A673 (cell line): ENCODE data around the gene AVPR2.

ENCODE experiments used
- EZH2 ChIP-seq: fragments of 200-600 bp; sonication (generic); IDR thresholded peaks from 2 replicates; pipeline ENCODE4 v1.6.1; 2017; ENCODE audit warnings: borderline replicate concordance, low read depth, mild to moderate bottlenecking, mixed read lengths, antibody characterized with exemption, low read length; ENCODE audit not compliant: poor library complexity, severe bottlenecking
- TF ChIP-seq, protein P1 (sequence below): fragments of 300-800, 200-600 bp; sonication (generic); conservative IDR thresholded peaks from 2 replicates; pipeline ENCODE4 v1.5.1; 2017; ENCODE audit warnings: low read depth, mild to moderate bottlenecking, antibody characterized with exemption, low read length, moderate library complexity, mixed read lengths

DNA sequence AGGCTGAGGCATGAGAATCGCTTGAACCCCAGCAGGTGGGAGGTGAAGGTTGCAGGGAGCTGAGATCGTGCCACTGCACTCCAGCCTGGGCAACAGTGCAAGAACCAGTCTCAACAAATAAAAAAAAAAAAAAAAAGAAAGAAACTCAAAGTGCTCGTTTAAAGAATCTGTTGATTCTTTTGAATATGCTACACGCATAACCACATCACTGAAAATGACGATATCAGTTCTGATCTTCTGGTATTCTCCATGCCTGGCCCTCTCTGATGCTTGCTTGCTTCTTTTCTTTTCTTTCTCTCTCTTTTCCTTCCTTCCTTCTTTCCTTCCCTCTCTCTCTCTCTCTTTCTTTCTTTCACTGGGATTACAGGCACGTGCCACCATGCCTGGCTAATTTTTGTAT lies 7.3 kb downstream of the AVPR2 start:
- TF ChIP-seq, protein P1, sequence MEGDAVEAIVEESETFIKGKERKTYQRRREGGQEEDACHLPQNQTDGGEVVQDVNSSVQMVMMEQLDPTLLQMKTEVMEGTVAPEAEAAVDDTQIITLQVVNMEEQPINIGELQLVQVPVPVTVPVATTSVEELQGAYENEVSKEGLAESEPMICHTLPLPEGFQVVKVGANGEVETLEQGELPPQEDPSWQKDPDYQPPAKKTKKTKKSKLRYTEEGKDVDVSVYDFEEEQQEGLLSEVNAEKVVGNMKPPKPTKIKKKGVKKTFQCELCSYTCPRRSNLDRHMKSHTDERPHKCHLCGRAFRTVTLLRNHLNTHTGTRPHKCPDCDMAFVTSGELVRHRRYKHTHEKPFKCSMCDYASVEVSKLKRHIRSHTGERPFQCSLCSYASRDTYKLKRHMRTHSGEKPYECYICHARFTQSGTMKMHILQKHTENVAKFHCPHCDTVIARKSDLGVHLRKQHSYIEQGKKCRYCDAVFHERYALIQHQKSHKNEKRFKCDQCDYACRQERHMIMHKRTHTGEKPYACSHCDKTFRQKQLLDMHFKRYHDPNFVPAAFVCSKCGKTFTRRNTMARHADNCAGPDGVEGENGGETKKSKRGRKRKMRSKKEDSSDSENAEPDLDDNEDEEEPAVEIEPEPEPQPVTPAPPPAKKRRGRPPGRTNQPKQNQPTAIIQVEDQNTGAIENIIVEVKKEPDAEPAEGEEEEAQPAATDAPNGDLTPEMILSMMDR: no peak
- TF ChIP-seq EZH2: no peak
